SHP77 treated with DMSO at 0.1 percent for 48 hours (cell line): ENCODE measurements around the gene MED9.
"Not testable (repeated sequence)": the region's sequence is repeated elsewhere in the genome, so short reads cannot be mapped to it uniquely, and the experiment has no call there.

Experiments
- DNase-seq: peaks from one replicate; lab custom pipeline; 2025; lab: John Stamatoyannopoulos, UW

MED9 gene

GRCh38 chr17:17476865-17477467 lies at the start of gene MED9:
Gene MED9 (plus strand): TSS chr17:17477000. CDS start chr17:17477042, 42 bp downstream.
- DNase-seq, result peak; percentile 98

- no peak for DNase-seq
Observed at GRCh38 chr17:17429222-17429621, 47.6 kb upstream of the MED9 start.

DNA sequence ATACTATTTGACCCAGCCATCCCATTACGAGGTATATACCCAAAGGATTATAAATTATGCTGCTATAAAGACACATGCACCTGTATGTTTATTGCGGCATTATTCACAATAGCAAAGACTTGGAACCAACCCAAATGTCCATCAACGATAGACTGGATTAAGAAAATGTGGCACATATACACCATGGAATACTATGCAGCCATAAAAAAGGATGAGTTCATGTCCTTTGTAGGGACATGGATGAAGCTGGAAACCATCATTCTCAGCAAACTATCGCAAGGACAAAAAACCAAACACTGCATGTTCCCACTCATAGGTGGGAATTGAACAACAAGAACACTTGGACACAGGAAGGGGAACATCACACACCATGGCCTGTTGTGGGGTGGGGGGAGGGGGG lies 45.9 kb upstream of the MED9 start:
- DNase-seq, result not testable (repeated sequence)

DNA sequence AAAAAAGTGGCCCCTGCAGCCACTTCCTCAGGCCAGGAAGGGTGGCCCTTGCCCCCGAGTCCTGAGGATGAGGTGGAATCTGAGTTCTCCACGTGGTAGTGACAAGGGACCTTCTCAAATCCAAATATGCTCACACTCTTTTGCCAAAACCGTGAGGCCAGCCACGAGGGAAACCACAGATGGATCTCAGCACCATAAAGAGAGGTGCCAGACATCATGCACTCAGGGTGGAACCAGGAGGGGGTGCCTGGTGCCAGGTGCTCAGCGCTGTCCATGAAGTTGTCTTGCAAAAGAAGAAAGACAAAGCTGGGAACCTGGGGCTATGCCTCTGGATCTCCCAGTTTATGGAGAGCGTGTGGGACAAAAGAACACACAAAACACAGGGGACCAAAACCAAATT lies 45.2 kb upstream of the MED9 start:
- no peak for DNase-seq

DNA sequence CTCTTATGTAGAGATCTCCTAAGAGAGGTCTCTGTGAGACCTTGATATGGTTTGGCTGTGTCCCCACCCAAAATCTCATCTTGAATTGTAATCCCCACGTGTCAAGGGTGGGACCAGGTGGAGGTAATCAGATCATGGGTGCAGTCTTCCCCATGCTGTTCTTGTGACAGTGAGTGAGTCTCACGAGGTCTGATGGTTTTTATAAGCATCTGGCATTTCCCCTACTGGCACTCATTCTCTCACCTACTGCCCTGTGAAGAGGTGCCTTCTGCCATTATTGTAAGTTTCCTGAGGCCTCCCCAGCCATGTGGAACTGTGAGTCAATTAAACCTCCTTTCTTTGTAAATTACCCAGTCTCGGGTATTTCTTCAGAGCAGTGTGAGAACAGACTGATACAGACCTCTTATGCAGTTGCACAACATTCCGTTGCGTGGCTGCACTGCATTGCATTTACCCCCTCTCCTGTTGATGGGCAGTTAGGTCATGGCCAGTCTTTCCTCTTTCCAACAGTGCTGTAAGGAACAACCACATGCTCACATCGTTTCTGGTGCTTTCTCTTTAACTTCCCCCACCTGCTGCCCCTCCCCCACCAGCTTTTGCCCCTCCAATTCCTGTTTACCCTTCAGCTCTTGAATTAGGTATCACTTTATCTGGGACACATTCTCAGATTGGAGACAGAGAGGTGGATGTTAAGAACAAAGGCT lies 43.6 kb upstream of the MED9 start:
- DNase-seq, result no peak

- DNase-seq, result no peak
Observed at GRCh38 chr17:17434477-17434876, 42.3 kb upstream of the MED9 start.

DNA sequence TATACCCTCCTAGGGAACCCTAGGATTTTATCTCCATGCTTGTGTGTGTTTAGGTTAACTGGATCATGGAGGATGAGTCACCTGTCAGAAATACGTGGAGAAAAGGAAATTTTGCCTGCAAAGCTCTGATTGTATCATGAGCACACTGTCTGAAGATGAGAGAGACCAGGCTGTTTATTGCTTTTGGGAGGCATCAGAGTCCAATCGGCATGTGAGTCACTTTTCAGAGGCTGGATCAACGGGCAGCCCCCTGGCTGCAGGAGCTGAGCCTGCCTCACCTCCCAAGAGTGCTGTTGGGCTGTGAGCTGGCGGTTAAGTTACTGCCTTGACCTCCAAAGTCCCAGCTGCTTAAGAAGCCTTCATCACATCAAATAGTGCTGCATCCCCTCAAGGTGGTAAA lies 41.5 kb upstream of the MED9 start:
- no peak for DNase-seq

- no peak for DNase-seq
Observed at GRCh38 chr17:17437461-17437860, 39.3 kb upstream of the MED9 start.

DNA sequence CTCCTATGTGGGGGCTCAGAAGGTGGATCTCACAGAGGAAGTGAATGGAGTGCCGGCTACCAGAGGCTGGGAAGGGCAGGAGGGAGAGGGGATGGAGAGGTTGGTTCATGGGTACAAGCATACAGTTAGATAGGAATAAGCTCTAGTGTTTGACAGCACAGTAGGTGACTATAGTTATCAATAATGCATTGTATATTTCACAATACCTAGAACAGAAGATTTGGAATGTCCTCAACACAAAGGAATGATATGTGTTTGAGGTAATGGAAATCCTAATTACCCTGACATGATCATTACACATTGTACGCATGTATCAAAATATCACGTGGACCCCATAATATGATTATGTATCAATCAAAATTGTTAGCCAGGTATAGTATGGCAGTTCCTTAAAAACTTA lies 38.9 kb upstream of the MED9 start:
- no peak for DNase-seq

DNA sequence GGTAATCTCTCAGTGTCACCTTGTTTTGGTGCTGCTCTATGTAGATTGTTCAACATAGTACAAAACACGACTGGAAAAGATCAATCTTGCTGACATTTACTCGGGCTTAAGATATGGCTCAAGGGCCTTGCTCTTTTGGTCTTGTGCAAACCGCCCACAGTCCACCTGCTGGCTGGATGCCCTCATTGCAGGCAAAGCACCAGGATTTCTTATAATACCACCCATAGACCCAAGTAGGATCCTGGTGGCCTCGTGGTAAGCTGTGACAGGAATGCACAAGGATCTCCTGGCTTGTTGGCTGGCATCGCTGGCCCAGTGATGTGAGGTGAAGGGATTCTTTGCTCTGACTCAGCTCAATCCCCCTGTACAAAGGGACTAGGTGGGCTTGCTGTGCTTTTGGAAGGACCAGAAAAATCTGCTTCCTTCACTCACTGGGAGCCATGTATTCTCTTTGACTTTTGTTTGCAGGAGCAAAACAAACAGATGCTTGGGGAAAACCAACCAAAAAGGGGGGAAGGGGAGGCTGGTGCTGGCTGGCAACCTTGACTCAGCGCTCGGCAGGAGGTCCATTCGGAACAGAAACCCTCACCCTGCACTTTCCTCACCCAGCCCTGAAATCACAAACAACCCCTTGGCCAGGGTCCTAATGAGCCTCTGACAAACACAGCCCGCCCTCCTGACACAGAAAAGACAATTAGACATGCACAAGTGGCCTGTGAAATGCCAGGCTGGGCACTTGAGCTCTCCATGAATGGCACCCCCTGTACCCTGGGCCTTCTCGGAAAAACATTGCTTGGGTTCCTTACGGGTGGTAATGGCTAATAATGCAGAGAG lies 36.6 kb upstream of the MED9 start:
- peak; percentile 95 for DNase-seq

- DNase-seq, result no peak
Observed at GRCh38 chr17:17440938-17441675, 35.7 kb upstream of the MED9 start.

- DNase-seq, result no peak
Observed at GRCh38 chr17:17443173-17443572, 33.6 kb upstream of the MED9 start.

- DNase-seq, result no peak
Observed at GRCh38 chr17:17445296-17445924, 31.4 kb upstream of the MED9 start.

DNA sequence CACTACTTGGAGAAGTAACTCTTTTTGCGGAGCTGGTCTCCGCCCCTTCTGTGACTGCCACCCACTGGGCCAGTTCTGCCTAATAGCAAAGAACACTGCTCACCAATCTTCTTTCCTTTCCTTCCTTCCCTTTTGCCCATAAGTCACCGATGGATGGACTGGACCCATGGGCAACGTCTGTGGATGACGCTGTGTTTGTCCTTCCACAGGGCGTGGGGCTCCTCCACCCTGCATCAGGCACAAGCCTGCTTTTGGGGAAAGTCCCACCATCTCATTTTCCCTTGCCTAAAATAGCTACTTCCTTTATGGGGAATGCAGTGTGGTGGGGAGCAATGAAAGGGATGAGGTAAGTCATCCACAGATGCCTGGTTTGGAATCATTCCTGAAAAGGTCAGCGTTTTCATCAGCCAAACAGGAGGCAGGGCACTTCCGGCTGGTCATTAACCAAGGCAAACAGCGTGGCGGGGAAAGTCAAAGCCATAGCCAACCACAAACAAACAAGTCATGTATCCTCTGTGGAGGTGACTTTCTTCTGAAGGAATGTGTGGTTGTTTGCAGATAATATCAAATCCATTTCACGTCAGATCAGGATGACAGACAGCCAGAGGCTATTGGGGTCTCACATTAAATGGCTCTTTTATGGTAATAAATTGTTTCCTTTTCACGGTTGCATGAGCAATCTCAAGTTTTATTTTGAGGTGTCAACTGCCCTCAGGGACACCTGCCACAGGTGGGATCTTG lies 30.7 kb upstream of the MED9 start:
- DNase-seq, result peak; percentile 92

DNA sequence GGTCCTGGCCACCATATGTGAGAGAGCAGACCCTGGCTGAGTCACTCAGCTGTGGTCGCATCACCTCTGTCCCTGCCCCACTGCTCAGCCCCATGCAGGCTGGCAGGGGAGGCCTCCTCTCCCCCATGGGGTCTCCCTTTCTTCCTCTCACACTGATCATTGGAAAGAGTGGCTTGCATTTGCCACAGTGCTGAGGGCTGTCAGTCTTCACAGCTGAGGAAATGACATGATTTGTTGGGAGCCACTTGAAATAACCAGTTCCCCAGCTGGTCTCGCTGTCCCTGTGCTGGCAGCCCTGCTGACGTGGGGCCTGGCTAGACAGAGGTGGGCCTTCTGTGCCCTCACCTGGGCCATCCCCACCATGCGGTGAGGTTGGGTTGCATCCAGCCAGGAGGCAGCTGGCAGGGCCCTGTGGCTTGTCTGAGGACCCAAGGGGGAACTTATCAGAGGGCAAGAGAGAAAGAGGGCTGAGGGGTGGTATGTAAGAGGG lies 30.1 kb upstream of the MED9 start:
- peak; percentile 64 for DNase-seq

DNA sequence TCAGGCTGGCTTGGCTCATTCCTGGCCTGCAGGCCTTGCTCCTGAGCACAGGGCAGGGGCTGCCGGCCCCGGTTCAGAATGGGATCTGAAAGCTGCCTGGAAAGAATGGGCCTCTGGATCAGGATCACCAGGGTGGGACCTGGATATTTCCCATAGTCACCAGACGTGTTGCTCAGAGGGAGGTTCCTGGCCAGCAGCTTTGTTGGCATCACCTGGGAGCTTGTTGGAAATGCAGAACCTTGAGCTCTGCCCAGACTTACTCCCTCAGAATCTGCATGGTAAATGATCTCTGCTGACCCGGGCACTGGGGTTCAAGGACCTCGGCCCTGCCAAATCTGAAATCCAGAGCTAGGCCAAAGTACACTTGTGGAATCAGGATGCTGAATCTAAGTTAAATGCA lies 29.5 kb upstream of the MED9 start:
- no peak for DNase-seq

- no peak for DNase-seq
Observed at GRCh38 chr17:17448076-17448475, 28.7 kb upstream of the MED9 start.

GRCh38 chr17:17448723-17449122 lies 28.1 kb upstream of the MED9 start:
- DNase-seq, result no peak

DNA sequence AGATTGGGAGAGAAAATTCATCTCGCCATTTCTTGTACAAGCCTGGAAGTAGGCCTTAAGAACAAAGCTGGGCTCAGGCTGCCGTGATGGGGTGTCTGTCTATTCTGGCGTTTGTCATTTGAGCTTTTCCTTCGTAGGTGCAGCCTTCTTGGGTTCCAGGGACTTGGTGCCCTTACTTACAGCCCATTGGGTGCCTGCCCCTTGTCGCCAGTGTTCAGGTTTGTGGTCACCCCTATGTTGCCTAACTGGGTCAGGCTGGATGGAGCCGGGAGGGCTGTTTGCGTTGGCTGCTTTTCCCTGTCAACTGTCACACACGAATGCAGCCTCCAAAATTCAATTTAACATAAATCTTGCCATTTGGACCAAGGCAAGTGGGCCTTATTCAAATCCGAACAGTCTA lies 23.7 kb upstream of the MED9 start:
- DNase-seq, result no peak

GRCh38 chr17:17454276-17454675 lies 22.5 kb upstream of the MED9 start:
- DNase-seq, result no peak

- not testable (repeated sequence) for DNase-seq
Observed at GRCh38 chr17:17454700-17455099, 22.1 kb upstream of the MED9 start.
